ENCODE data around the gene CAMSAP1. TPM values are rescaled to one million over a fixed set of nuclear protein-coding genes. Genes with fewer than 3 reads are reported as not detected.

Gene CAMSAP1
- polyA plus RNA-seq, 12 donors = 18.1 to 32.5 (median 25.4) TPM; not detected in 1

GRCh38 chr9:135939351-135940265, 32.3 kb upstream of the CAMSAP1 start:
- DNase-seq = no peak

GRCh38 chr9:135937521-135938489, 30.5 kb upstream of the CAMSAP1 start:
- DNase-seq = no peak

GRCh38 chr9:135933114-135933513, 25.8 kb upstream of the CAMSAP1 start:
- DNase-seq = no peak

- DNase-seq = no peak
Observed at GRCh38 chr9:135932656-135933055, 25.3 kb upstream of the CAMSAP1 start.

GRCh38 chr9:135931349-135931820, 24.0 kb upstream of the CAMSAP1 start:
- DNase-seq = no peak

DNA sequence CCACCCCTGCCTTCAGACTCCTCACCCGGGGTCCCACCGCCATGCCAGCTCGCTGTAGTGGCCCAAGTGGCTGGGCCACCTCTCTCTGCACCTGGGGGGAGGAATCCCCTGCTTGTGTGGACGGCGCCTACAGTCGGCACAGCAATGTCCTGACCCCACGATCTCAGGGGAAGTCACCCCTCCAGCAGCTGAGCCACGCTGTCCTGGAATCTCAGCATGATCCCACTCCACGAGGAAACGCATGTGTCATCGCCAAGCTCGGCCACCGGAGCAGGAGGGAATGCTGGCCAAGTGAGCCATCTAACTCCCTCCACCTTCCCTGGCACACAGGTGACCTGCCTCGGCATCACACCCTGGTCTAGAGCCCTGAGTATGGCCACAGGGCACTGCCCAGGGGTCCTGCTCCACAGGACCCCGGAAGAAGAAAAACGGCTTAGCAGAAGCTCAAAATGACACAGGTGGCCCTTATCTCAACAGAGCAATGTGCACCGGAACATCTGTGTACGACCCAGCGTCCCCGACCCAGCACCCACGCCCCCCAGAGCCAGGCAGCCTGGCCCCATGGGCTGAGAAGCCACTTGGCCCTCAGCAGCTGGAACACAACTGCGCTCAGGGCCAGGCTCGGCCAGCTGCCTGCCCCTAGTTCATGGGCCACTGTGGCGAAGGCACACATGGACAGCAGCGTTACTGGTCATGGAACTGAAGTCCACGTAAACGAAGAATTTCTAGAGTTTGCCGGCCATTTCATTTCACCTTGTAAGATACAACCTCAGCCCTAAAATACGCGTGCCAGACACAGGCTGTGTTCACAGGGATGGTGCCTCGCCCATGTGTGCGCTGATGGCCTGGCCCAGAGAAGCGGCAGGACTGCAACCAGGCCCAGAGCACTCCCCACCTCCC, 23.4 kb upstream of the CAMSAP1 start:
- DNase-seq = no peak

DNA sequence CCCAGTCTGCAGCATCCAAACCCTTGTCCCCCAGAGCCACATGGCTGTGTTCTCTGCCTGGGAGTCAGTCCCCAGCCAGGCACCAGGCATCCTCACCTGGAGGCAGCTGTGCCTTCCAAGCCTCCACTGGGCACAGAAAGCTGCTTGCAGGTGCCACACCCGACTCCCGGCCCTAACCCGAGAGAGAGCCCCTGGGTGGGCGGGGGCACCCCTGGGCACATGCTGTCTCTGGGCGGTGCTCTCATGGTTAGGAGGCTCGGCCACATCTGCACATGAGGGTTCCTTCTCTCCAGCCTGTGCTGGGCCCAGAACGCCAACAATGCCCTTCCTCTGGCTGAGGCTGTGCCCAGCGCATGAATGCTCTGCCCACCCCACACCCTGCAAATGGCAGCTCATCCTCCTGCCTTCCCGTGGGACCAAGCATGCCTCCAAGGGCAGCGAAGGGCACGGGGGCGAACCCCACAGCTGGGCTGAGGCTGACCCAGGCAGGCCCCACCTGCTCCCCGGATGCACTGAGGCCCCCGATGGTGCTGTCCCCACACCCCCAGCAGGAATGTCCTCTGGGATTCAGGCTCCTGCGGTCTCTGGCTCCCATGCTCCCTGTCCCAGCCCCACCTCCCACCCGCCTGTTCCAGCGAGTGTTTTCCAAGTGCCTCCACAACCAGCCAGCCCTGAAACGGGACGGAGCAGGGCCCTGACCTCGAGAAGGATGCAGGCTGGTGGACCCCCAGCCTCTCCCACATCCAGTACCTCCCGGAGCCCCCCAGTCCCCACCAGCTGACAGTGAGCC, 22.5 kb upstream of the CAMSAP1 start:
- DNase-seq = no peak

GRCh38 chr9:135928731-135929655, 21.6 kb upstream of the CAMSAP1 start:
- no peak for DNase-seq

DNA sequence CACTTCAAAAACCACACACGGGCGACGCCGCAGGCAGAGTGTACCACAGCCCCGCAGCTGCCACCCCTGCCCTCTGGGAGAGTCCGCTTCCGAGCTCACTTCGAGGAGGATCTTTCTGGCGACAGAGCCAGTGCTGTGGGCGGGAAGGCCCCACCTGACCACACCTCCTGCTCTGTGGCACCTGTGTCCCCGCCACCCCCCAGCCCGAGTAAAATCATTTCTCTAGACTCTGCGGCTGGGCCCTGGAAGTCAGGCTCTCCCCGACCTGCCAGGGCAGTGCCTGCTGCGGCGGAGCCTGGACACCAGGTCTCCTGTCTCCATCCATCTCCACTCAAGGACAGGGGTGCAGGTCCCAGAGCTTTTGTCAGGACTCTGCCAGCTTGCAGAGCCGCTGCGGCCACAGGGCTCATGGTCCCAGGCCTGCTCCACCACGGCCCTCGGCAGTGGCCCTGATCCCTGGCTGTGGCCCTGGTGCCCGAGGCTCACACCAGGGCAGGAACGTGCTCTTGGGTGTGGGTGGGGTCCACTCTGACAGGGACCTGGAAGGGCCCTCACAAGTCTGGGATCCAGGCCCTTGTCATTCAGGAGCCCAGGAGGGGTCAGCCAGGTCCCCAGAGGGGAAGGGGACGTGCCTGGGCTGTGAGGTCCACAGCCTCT, 20.9 kb upstream of the CAMSAP1 start:
- DNase-seq = no peak

DNA sequence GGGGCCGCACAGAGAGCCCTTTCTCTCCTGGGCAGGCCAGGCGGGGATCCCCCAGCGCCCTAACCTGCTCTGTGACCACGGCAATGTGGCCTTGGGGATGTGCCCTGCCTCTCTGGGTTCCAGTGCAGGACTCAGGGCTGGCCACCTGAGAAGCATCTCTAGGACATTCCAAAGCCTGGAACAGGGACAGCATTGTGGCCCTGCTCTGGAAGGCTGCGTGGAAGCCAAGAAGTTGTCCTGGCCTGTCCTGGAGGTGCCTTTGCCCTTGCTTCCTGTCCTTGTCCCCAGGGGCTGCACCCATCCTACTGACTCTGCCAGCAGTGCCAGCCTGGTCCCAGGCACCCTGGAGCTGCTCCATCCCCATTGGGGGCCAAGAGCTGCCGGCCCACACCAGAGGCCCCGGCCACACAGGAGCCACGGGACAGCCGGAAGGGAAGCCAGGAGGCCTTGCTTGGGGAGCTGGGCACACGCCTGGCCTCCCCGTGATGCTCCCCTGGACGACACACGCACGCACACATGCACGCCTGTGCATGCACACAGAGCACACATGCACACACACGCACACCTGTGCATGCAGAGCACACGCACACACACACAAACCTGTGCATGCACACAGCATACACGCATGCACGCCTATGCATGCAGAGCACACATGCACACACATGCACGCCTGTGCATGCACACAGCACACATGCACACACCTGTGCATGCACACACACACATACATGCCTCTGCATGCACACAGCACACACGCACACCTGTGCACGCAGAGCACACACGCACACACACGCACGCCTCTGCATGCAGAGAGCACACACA, 20.1 kb upstream of the CAMSAP1 start:
- no peak for DNase-seq

GRCh38 chr9:135926402-135927194, 19.3 kb upstream of the CAMSAP1 start:
- no peak for DNase-seq

GRCh38 chr9:135925496-135926133, 18.3 kb upstream of the CAMSAP1 start:
- DNase-seq = no peak

- DNase-seq = no peak
Observed at GRCh38 chr9:135924628-135925338, 17.4 kb upstream of the CAMSAP1 start.

- DNase-seq = no peak
Observed at GRCh38 chr9:135923508-135923907, 16.2 kb upstream of the CAMSAP1 start.

- DNase-seq = no peak
Observed at GRCh38 chr9:135921749-135922310, 14.5 kb upstream of the CAMSAP1 start.

Data from muscle of arm (tissue), 12 donors.